ENCODE results near the gene UTRN.

Gene UTRN

GRCh38 chr6:144334150-144334708 lies 49.1 kb downstream of the UTRN start:
- no peak overlapping the region for H3K4me3 ChIP-seq (ENCODE audit: low read depth, low read length)
- no peak for DNase-seq (ENCODE audit: low read depth)

Measured in skeletal muscle cell (primary cell).